Stimulated activated naive B cell treated with anti-CD40 and anti-IgM and Interleukin-4, amounts not matched to agents 10 μg/mL and 1 μg/mL and 100 μg/mL, for 72 hours (primary cell): ENCODE results near the gene ZNF777.
"Not testable (repeated sequence)": the region's sequence is repeated elsewhere in the genome, so short reads cannot be mapped to it uniquely, and the experiment has no call there.

Experiments
- ATAC-seq, 2 donors: fragments of 150-1000 bp; cut with Tn5 transposase; replicated peaks; 2 replicates each; pipeline ENCODE4 v1.10.0; 2021; ENCODE audit warnings: moderate library complexity in 1 of 2
- DNase-seq: peaks from one replicate; pipeline ENCODE4 v3.0.0; 2021
- H3K27ac Mint-ChIP-seq: one replicate; pipeline ENCODE4 v1.8.0; 2022; ENCODE audit warnings: mild to moderate bottlenecking, mixed read lengths
- H3K27me3 Mint-ChIP-seq, 2 donors: one replicate each; pipeline ENCODE4 v1.8.0; 2022; ENCODE audit warnings: mixed read lengths in 2 of 2
- H3K36me3 Mint-ChIP-seq, 2 donors: one replicate each; pipeline ENCODE4 v1.8.0; 2022; ENCODE audit warnings: mixed read lengths in 2 of 2, mild to moderate bottlenecking in 1 of 2
- H3K4me1 Mint-ChIP-seq, 2 donors: one replicate each; pipeline ENCODE4 v1.8.0; 2022; ENCODE audit warnings: mixed read lengths in 2 of 2, mild to moderate bottlenecking in 1 of 2
- H3K4me3 Mint-ChIP-seq, 2 donors: one replicate each; pipeline ENCODE4 v1.8.0; 2022; ENCODE audit warnings: mild to moderate bottlenecking in 2 of 2, mixed read lengths in 2 of 2, moderate library complexity in 1 of 2
- H3K9me3 Mint-ChIP-seq, 2 donors: one replicate each; pipeline ENCODE4 v1.8.0; 2022; ENCODE audit warnings: mixed read lengths in 2 of 2, mild to moderate bottlenecking in 1 of 2

ZNF777 gene

GRCh38 chr7:149397470-149398043 lies 63.3 kb downstream of the ZNF777 start:
- peaks cover 33 to 54% of the 10 kb centered on the region in 2 donors for H3K27me3 Mint-ChIP-seq

GRCh38 chr7:149388550-149389335 lies 72.1 kb downstream of the ZNF777 start:
- not testable (repeated sequence) for H3K4me3 Mint-ChIP-seq, H3K4me1 Mint-ChIP-seq, ATAC-seq

More at GRCh38 chr7:149397470-149398043, 63.3 kb downstream of the ZNF777 start:
- no peak overlapping the region for H3K27ac Mint-ChIP-seq
- no peak for DNase-seq
- H3K4me3 Mint-ChIP-seq: no peak overlapping the region
- H3K9me3 Mint-ChIP-seq: peaks cover 7 to 11% of the 10 kb centered on the region in 2 donors
- peaks cover 0 to 4% of the 10 kb centered on the region in 2 donors for H3K36me3 Mint-ChIP-seq
- no peak for ATAC-seq
- H3K4me1 Mint-ChIP-seq: no peaks in the 10 kb centered on the region

GRCh38 chr7:149386514-149386913 lies 74.3 kb downstream of the ZNF777 start:
- ATAC-seq: not testable (repeated sequence)
- peaks cover 16 to 33% of the 10 kb centered on the region in 2 donors for H3K27me3 Mint-ChIP-seq

More at GRCh38 chr7:149388550-149389335, 72.1 kb downstream of the ZNF777 start:
- not testable (repeated sequence) for H3K36me3 Mint-ChIP-seq, DNase-seq, H3K27ac Mint-ChIP-seq, H3K9me3 Mint-ChIP-seq
- H3K27me3 Mint-ChIP-seq: peaks cover 12 to 20% of the 10 kb centered on the region in 2 donors

GRCh38 chr7:149385195-149385950 lies 75.5 kb downstream of the ZNF777 start:
- no peaks in the 10 kb centered on the region for H3K36me3 Mint-ChIP-seq
- H3K27ac Mint-ChIP-seq: no peak overlapping the region
- no peak for ATAC-seq
- H3K4me1 Mint-ChIP-seq: no peaks in the 10 kb centered on the region
- DNase-seq: no peak
- no peak overlapping the region for H3K4me3 Mint-ChIP-seq
- peaks cover 9% of the 10 kb centered on the region in 2 donors for H3K9me3 Mint-ChIP-seq
- H3K27me3 Mint-ChIP-seq: peaks cover 16 to 33% of the 10 kb centered on the region in 2 donors

More at GRCh38 chr7:149386514-149386913, 74.3 kb downstream of the ZNF777 start:
- H3K4me3 Mint-ChIP-seq, H3K36me3 Mint-ChIP-seq, DNase-seq, H3K9me3 Mint-ChIP-seq, H3K27ac Mint-ChIP-seq, H3K4me1 Mint-ChIP-seq: not testable (repeated sequence)
